GM10266 (cell line): ENCODE measurements around the gene TPSG1.

Experiments used
- DNase-seq: peaks from one replicate; pipeline ENCODE4 v3.0.0; 2012; ENCODE audit errors: extremely low spot score
- TF ChIP-seq, protein P1 (sequence below): IDR thresholded peaks from 2 replicates; pipeline ENCODE4 v1.5.1; 2012; ENCODE audit warnings: mild to moderate bottlenecking, low read depth; ENCODE audit not compliant: control insufficient read depth, insufficient read depth; ENCODE audit errors: missing control alignments

TPSG1 gene

DNA sequence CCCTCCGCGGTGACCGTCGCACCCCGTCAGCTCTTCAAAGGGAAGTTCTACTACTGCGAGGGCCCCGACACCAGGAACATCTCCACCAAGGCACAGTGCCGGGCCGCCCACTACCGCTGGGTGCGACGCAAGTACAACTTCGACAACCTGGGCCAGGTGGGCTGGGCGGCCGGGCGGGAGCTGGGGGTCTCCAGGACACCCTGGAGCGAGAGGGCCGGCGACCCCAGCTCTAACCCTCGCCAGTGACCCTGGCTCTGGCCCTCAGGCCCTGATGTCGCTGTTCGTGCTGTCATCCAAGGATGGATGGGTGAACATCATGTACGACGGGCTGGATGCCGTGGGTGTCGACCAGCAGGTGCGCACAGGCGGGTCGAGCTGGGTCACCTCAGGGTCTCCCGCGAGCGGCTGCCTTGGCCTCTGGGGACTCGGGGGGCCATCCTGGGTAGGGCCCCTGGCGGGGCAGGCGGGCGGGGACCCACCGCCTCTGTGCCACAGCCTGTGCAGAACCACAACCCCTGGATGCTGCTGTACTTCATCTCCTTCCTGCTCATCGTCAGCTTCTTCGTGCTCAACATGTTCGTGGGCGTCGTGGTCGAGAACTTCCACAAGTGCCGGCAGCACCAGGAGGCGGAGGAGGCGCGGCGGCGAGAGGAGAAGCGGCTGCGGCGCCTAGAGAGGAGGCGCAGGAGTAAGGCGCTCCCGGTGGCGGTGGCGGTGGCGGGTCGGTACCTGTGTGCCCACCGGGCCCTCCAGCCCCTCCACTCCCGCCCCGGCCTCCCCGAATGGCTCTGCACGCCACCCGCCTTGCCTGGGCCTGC lies 13.4 kb downstream of the TPSG1 start:
- DNase-seq: no peak
- TF ChIP-seq, protein P1, sequence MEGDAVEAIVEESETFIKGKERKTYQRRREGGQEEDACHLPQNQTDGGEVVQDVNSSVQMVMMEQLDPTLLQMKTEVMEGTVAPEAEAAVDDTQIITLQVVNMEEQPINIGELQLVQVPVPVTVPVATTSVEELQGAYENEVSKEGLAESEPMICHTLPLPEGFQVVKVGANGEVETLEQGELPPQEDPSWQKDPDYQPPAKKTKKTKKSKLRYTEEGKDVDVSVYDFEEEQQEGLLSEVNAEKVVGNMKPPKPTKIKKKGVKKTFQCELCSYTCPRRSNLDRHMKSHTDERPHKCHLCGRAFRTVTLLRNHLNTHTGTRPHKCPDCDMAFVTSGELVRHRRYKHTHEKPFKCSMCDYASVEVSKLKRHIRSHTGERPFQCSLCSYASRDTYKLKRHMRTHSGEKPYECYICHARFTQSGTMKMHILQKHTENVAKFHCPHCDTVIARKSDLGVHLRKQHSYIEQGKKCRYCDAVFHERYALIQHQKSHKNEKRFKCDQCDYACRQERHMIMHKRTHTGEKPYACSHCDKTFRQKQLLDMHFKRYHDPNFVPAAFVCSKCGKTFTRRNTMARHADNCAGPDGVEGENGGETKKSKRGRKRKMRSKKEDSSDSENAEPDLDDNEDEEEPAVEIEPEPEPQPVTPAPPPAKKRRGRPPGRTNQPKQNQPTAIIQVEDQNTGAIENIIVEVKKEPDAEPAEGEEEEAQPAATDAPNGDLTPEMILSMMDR: no peak

DNA sequence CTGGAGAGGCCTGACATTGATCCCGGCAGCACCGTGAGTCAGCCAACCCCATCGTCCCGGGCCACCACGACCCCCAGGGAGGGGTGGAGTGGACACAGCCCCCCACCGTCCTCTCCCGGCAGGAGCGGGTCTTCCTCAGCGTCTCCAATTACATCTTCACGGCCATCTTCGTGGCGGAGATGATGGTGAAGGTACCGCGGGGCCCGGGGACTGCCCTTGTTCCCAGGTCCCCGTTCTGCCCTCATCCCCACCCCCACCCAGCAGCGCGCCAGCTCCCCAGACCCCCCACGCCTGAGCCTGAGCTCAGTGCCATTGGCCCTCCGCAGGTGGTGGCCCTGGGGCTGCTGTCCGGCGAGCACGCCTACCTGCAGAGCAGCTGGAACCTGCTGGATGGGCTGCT lies 14.6 kb downstream of the TPSG1 start:
- no peak for DNase-seq

DNA sequence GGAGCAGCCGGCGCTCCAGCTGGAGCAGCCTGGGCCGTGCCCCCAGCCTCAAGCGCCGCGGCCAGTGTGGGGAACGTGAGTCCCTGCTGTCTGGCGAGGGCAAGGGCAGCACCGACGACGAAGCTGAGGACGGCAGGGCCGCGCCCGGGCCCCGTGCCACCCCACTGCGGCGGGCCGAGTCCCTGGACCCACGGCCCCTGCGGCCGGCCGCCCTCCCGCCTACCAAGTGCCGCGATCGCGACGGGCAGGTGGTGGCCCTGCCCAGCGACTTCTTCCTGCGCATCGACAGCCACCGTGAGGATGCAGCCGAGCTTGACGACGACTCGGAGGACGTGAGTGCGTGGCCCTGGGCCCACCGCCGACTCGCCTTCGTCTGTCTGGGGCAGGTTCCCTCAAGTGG lies 16.0 kb downstream of the TPSG1 start:
- no peak for DNase-seq
- TF ChIP-seq, protein P1: no peak

More for the DNA sequence above, 14.6 kb downstream of the TPSG1 start:
- TF ChIP-seq, protein P1: no peak

DNA sequence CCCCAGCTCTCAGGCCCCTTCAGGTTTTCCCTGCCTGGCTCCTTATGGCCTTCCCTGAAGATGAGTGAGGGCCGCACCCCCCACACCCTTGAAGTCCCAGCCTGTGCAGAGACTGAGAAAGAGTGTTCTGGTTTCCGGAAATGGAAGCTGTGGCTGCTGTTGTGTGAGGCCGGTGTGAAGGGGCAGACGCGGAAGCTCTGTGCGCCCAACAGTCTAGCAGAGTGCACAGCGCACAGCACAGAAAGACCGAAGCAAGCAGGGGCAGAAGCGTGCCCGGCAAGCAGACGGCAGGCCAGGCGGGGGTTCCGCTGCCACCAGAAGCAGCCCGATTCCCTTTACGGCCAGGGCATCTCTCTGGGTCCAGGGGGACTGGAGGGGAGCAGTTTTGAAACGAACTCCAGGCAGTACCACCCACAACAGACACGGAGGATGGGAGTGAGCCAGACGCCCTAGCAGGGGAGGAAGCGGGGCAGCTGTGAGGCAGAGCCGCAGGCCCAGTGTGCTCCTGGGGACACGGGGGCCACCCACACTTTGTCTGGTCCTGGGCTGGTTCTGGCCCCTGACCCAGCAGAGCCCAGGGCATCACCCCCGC lies 16.7 kb downstream of the TPSG1 start:
- TF ChIP-seq, protein P1: no peak
- no peak for DNase-seq

DNA sequence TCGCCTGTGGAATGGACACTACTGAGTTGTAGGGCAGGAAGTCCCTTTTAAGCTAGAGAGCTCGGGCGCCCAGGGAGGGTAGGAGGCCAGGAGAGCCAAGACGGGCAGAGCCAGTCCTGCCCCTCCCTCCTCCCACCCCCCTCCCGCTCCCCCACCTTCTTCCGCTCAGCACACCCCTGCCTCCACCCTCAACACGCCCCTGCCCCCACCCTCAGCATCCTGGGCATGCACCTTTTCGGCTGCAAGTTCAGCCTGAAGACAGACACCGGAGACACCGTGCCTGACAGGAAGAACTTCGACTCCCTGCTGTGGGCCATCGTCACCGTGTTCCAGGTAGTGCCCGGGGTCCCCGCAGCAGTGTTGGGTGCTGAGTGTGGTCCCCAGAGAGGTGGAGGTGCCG lies 18.3 kb downstream of the TPSG1 start:
- no peak for DNase-seq
- TF ChIP-seq, protein P1: no peak

DNA sequence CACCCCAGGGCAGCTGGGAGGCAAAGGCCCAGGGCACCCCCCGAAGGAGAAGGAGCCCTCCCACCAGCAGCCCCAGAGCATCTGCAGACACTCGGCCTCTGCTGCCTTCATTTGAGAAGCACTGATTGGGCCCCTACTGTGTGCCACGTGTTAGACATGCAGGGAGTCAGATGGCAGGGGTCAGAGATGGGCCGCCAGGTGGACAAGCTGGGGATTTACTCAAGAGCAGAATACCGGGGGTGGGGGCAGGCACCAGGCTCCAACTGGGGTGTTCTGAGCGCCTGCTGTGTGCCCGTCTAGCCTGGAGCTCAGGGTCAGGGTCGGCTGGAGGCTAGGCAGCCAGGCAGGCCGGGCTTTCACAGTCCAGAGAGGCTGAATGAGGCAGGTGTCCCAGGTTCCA lies 18.7 kb downstream of the TPSG1 start:
- no peak for DNase-seq
- TF ChIP-seq, protein P1: no peak

DNA sequence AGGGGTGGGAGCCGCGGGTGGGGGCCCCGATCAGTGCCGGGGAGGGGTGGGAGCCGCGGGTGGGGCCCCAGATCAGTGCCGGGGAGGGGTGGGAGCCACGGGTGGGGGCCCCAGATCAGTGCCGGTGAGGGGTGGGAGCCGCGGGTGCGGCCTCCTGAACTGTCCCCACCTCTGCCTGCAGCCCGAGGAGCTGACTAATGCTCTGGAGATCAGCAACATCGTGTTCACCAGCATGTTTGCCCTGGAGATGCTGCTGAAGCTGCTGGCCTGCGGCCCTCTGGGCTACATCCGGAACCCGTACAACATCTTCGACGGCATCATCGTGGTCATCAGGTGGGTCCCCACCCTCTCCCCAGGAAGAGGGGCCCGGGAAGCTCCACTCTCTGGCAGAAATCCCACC lies 20.1 kb downstream of the TPSG1 start:
- no peak for DNase-seq
- TF ChIP-seq, protein P1: no peak
